K562 (cell line): ENCODE measurements around the gene EDARADD. TPM values are rescaled to one million over a fixed set of nuclear protein-coding genes. Genes with fewer than 3 reads are reported as not detected.
A peak's percentile ranks its signal among the peaks of the same experiment; 100 is the strongest.

Experiments
- ETV1 ChIP-seq: fragments of 450-650 bp; conservative IDR thresholded peaks from 2 replicates; pipeline ENCODE4 v1.6.1; 2016; ENCODE audit warnings: missing genetic modification characterization, control low read depth, low read depth, missing compliant biosample characterization
- LCOR ChIP-seq: sonication (generic); formaldehyde crosslinking; IDR thresholded peaks from 2 replicates; pipeline ENCODE4 v1.8.0; 2022; ENCODE audit warnings: mild to moderate bottlenecking, missing genetic modification reagents
- NCOA1 ChIP-seq: fragments of 450-650 bp; IDR thresholded peaks from 2 replicates; pipeline ENCODE4 v1.6.1; 2016; ENCODE audit warnings: low read depth
- NR3C1 ChIP-seq: sonication (generic); formaldehyde crosslinking; IDR thresholded peaks from 2 replicates; pipeline ENCODE4 v1.8.1; 2022; ENCODE audit warnings: missing genetic modification reagents
- SIN3A ChIP-seq, 2 experiments: fragments of 150-350 bp in 1 of 2; IDR thresholded peaks; 2 replicates each; pipeline ENCODE4 v1.6.1; 2011 to 2016; ENCODE audit warnings: borderline replicate concordance in 2 of 2, low read depth in 2 of 2, low read length in 2 of 2, mild to moderate bottlenecking in 2 of 2, moderate library complexity in 2 of 2; ENCODE audit not compliant: control insufficient read depth in 1 of 2
- SMC3 ChIP-seq: conservative IDR thresholded peaks from 2 replicates; pipeline ENCODE4 v1.6.1; 2011; ENCODE audit warnings: low read depth, low read length, improper control_type of control experiment; ENCODE audit not compliant: insufficient read depth
- SNIP1 ChIP-seq: fragments of 450-650 bp; IDR thresholded peaks from 2 replicates; pipeline ENCODE4 v1.7.1; 2017; ENCODE audit warnings: low read depth, mild to moderate bottlenecking
- ZEB2 ChIP-seq: fragments of 450-650 bp; IDR thresholded peaks from 2 replicates; pipeline ENCODE4 v1.6.1; 2016
- ZNF165 ChIP-seq: fragments of 250-450 bp; sonication (Bioruptor Pico); IDR thresholded peaks from 2 replicates; pipeline ENCODE4 v1.4.0; 2020; ENCODE audit warnings: borderline replicate concordance
- polyA plus RNA-seq, 8 experiments: library from polyadenylated mRNA; depleted of rRNA in 4 of 8; stranded (reverse) in 5 of 8; unstranded in 3 of 8; fragments of >200 nt; fragmentation: Nextera tagmentation in 2 of 8; fragmentation: Illumina TruSeq in 1 of 8; extraction: Ambion mirVana in 2 of 8; extraction: Trizol in 1 of 8; gene quantifications; 2 replicates each; pipeline versions ENCODE4 v1.2.1 to v1.2.3, GENCODE V29; 2011 to 2014; ENCODE audit warnings: inconsistent platforms in 1 of 8, missing spikeins in 1 of 8
- total RNA-seq, 7 experiments: library from RNA; depleted of rRNA in 6 of 7; stranded (reverse); fragments of >200 nt in 6 of 7; fragmentation: Illumina TruSeq in 2 of 7; extraction: Trizol in 2 of 7; gene quantifications; 2 replicates each; pipeline versions ENCODE4 v1.2.1 to v1.2.3, GENCODE V29; 2011 to 2021; ENCODE audit warnings: low replicate concordance in 1 of 7
- TF ChIP-seq, protein P1 (sequence below): fragments of 450-650 bp; formaldehyde crosslinking; IDR thresholded peaks from 2 replicates; pipeline ENCODE4 v1.4.0; 2022; ENCODE audit warnings: missing genetic modification characterization
- TF ChIP-seq, protein P2 (sequence below): sonication (generic); formaldehyde crosslinking; IDR thresholded peaks from 2 replicates; pipeline ENCODE4 v1.9.0; 2022; ENCODE audit warnings: mild to moderate bottlenecking, missing genetic modification reagents

Gene EDARADD
- total and polyA plus RNA-seq, 9 of the 15 experiments (the other 6 are each of a cell fraction or from before 2014, with no cell fraction given): 0.46 to 32.4 (median 20.6) TPM

DNA sequence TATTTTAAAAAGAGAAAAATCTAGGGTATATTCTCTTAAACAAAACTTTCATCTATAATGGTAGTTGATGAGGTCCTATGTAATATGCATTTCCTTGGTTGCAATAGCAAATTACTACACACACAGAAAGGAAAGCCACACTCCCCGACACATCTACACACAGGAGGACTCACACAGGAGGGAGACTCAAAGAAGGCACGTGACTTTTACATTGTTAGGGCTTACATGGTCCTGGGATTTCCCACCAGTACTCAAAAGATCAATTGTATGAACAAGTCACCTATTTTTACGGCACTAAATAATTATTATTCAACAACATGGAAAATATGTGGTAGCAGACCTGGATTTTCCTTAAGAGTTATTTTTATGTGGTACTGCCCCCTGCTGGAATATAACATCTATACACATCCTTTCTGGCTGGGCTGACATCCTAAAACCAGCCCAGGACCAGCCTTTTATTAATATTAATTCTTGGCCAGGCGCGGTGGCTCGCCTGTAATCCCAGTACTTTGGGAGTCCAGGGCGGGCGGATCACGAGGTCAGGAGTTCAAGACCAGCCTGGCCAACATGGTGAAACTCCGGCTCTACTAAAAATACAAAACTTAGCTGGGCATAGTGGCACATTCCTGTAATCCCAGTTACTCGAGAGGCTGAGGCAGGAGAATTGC lies 95.8 kb downstream of the EDARADD start (continued):
- TF ChIP-seq ZNF165 (CRISPR knock-in tag) (no peak), LCOR (CRISPR knock-in tag) (no peak), SMC3 (peak; percentile 63; the same call in 1 of the 2 replicates), SNIP1 (no peak), ETV1 (tag) (no peak), SIN3A (IDR thresholded peaks at IDR 0.05; ENCODE audit: borderline replicate concordance in 2 of 2, control insufficient read depth in 1 of 2, low read depth in 2 of 2, low read length in 2 of 2) (no peak), NR3C1 (CRISPR knock-in tag) (no peak), ZEB2 (no peak), NCOA1 (no peak)
- TF ChIP-seq, protein P1, sequence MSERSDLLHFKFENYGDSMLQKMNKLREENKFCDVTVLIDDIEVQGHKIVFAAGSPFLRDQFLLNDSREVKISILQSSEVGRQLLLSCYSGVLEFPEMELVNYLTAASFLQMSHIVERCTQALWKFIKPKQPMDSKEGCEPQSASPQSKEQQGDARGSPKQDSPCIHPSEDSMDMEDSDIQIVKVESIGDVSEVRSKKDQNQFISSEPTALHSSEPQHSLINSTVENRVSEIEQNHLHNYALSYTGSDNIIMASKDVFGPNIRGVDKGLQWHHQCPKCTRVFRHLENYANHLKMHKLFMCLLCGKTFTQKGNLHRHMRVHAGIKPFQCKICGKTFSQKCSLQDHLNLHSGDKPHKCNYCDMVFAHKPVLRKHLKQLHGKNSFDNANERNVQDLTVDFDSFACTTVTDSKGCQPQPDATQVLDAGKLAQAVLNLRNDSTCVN: 0 out of 2 replicates have a peak, but pooled peaks have one; percentile 7
- TF ChIP-seq, protein P2, sequence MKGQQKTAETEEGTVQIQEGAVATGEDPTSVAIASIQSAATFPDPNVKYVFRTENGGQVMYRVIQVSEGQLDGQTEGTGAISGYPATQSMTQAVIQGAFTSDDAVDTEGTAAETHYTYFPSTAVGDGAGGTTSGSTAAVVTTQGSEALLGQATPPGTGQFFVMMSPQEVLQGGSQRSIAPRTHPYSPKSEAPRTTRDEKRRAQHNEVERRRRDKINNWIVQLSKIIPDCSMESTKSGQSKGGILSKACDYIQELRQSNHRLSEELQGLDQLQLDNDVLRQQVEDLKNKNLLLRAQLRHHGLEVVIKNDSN (CRISPR knock-in tag): peak; percentile 30; the same call in 1 of the 2 replicates
